HG03066 (cell line): Measurements from ENCODE around the gene ADNP2.
"Not testable (repeated sequence)": the region's sequence is repeated elsewhere in the genome, so short reads cannot be mapped to it uniquely, and the experiment has no call there.

Experiments
- ATAC-seq: cut with Tn5 transposase; IDR thresholded peaks from one replicate; pipeline ENCODE4 v1.9.1; 2021; ENCODE audit warnings: low read depth; ENCODE audit not compliant: unreplicated experiment

The ADNP2 gene

DNA sequence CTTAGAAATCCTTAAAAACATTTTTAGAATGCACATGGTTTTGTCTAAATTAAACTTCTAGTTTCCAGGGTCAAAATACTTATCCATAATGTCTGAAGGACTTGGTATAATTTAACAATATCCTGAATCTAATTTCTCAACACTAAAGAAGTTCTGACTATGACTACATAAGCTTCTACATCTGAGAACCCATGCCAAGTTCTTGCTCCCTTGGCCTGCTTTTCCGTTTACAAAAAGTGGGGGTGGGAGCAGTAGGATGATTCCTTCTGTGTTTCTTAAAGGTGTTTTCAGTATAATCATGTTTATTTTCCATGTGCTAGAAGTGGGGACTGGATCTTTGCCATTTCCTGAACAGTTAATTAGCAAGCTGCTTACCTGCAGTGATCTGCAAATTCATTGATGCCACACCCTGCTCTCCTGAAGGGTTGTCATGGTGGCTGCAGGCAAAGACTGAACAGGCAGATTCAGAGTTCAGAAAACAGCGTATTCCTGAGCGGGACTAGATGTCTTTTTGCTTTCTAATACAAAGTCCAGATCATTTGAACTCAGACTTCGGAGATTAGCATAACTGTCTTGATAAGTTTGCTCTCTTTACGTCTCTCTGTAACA is 36.2 kb downstream of the ADNP2 start:
- ATAC-seq: no peak

DNA sequence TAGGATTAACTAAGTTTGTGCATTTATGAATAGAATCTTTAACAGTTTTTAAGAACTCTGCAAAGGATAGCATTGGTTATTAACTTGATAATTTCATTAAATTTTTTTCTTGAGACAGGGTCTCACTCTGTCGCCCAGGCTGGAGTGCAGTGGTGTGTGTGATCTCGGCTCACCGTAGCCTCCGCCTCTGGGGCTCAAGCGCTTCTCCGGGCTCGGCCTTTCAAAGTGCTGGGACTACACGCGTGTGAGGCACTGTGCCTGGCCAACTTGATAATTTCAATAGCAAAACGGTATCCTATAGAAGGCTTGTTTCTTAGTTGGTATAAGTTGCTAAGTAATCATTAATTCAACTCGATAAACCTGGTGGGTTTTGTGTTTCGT is 38.0 kb downstream of the ADNP2 start:
- peak; percentile 36 for ATAC-seq

DNA sequence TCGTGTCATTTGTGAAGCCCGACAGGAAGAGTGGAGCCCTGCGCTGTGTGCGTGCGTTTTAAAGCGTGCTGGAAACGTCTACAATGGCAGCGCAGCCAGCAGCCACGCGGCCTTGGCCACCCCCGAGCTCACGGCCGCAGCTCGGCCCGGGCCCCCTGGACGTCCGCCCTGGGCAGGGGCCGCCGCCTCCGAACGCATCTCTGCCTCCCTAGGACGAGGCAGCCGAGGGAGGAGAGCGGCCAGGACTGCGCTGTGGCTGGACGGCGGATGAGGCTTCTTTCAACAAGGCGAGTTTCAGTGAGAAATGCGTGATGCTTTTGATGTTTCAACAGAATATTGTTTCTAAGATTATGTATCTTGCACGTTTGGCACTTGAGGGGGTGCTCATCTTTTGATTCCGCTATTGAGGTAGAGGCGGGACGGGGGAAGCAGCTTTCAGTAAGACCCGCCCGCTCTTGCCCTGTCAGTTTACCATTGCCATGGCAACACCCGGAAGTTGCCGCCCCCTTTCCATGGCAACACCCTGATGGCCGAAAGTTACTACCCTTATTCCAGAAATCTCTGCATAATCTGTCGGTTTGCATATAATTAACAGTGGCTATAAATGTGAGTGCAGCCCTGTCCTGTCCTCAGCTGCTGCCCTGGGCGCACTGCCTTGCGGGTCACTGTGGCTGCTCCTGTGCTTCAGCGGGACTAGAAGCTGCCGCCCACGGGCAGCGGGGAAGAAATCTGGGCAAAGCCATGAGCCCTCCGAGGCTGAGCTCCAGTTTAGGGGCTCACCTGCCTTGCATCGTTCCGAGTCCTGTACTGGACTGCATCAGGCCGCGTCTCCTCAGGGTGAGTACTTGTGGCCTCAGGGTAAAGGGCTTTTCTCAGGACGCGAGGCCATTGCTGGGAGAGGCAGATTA is 38.6 kb downstream of the ADNP2 start:
- ATAC-seq: peak; percentile 95

DNA sequence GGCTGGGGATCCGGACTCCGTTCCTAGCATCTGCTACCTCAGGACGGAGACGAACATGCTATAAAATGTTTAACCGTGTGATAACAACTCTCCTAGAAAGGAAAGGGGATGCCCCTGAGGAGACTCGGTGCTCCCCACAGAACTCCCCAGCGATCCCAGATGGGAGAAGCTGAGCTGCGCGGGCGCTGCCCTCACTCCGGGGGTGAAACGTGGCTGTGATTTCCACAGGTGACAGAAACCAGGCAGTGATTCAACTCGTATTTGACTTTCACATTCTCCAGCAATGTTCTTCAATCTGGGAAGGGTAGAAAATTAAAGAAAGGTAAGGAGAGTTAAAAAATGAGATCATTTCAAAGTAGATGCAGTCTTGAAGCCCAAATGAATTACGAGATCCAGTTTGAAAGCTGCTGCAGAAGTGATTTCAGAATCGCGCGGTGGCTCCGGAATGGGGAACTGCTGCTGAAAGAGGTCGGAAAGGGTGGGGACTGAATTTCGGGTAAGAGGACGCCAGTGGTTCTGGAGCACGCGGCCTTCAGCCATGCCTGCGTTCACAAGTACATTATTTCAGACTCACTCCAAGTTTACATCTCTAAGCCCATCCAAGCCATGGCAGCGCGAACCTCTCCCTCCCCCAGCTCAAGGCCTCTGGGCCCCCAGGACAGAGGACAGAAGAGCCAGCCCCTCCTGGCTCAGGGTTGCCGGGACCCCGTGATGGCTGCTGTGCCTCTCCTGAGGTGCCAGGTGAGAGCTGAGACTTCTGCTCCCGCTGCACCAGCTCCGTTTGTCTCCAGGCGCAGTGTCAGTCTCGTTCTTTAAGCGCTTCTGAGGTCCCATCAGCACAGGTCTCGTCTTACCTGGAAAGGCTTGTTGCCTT is 39.5 kb downstream of the ADNP2 start:
- no peak for ATAC-seq

DNA sequence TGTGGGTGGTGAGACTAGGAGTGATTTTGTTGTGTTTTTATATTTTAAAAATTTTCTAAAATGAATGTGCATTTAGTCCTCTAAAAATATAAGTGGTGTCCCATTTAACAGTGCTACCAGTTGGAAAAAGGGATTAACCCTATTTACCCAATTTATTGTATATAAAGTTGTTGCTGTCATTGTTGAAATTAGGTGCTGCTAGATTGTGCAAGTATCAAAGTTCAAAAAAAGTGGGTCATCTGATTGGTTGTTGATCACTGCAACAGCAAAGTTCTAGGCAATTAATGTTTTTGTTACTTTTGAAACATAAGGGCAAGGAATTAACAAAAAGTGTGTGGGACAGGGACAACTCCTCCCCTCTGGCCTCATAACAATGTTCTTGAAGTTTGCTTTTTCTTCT is 40.6 kb downstream of the ADNP2 start:
- no peak for ATAC-seq

DNA sequence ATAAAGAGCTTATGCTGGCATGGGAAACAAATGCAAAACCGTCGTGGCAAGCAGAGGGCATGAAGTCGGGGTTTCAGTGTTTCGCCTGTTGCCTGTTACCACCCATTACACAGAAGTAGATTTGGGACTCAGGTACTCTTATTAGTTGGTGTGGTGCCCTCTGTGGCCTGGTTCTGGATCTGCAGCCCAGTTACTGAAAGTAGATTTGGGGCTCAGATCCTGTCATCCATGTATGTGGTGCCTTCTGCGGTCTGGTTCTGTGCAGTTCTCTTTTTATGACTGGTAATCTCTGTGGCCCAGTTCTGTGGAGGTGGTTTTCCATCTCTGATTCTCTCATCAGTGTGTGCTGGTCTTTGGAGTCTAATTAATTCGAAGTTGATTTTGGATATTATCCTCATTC is 45.2 kb downstream of the ADNP2 start:
- ATAC-seq: peak; percentile 53

DNA sequence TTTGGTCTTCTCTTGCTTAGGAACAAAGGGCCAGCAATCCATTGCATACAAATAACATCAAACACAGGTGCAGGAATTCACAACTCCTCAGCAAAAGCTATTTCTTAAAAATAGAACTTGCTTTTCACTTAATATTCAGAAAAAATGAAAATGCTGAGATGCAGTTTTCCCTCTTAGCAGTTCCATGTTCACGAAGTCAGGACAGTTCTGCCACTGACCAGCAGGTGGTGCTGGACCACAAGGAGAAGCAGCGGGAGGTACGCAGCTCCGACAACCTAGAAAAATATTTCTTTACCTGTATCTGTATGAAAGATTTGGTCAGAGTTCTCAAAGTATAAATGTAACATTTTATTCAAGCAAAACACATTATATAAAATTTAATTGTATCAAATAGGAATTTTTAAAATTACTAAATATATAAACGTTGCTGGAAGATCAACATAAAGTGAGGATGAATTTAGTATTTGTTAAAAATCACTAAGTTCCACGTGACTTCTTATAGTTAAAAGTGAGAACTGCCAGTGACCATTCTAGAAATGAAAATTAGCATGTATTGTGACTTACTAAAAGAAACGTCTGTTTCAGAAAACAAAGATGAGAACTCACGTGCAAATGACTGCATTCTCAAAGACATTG is 48.8 kb downstream of the ADNP2 start:
- ATAC-seq: no peak

DNA sequence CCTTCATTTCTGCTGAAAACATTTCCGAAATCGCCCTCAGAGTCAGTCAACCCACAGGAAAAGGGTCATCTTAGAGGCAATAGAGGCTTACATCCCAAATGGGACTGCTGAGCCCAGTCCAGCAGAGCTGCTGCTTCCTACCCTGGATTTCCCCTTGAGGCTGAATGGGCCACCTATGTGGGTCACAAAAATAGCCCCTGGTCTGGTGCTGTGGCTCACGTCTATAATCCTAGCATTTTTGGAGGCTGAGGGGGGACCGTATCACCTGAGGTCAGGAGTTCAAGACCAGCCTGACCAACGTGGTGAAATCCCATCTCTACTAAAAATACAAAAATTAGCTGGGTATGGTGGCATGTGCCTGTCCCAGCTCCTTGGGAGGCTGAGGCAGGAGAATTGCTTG is 49.3 kb downstream of the ADNP2 start:
- ATAC-seq: no peak

DNA sequence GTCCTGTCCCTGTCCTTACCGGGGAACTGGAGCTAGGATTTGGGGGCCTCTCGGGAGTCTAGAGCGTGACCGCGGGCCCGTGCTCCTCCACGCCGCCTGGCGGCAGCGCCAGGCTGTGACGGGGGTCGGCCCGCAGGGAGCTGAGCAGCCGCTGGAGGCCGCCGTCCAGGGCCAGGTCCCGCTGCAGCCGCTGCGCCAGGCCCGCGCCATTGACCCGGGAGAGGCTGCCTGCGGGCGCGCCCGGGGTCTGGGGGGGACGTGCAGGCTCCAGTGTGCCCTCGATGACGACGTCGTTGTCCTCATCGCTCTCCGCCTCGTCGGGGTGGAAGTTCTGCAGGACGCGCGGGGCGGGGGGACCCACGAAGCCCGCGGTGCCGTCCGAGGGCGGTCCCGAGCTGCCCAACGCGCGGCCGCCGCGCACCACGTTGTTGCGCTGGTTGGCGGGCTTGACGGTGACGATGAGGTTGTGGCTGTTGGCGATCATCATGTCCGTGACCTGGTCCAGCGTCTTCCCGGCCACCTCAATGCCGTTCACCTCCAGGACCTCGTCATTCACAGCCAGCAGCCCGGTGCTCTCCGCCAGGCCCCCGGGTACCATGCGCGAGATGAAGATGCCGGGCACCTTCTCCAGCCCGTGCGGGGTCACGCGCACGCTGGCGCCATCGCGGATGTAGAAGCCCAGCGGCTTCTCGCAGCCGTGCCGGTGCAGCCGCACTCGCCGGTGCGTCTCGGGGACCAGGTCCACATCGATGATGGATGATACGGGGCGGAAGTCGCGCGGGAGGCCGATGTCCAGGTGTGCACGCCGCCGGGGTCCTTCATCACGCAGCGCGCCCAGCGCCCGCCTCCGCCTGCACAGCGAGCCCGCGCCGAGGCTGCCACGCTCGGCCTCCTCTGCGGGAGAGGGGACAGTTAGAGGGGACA is 50.9 kb downstream of the ADNP2 start:
- no peak for ATAC-seq

DNA sequence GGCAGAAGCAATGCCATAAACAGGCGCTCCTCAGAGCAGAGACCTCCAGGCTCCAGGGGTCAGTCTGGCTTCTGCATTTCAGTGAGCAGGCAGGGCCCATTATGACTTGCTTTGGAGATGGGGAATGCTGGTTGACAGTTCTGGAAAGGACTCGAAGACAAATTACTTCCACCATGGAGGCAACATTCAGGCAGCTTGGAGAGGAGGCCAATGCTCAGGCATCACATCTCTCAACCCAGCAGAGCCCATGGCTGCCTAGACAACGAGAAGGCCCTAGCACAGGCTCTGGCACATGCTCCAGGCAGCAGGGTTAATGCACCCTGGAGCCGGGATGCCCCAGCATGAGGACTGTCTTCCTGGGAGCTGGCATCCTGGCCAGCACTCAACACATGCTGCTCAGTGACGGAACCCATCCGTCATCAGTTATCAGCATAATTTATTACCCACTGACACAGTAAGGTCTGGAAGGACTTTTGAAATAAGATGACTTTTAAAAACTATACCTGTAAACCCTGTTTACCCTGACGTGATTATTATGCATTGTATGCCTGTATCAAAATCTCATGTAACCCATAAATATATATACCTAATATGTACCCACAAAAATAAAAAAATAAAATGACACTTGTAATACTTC is 52.8 kb downstream of the ADNP2 start:
- no peak for ATAC-seq

DNA sequence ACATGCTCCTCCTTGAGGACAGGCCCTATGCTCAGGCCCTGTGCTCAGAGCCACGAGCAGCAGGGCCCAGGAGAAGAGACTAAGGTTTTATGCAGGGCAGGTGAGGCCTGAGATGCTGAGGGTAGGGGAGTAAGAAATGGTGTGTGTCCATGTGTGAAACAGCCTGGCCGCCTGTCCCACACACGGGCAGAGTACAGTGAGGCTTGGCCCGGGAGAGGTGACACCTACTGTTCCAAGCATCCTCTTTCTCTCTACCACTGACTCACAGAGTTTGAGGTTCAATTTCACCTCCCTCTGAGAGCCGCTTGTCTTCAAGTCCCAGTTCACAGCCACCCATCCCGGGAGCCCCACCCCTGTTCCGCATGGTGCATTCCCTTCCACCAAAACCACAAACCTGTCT is 54.1 kb downstream of the ADNP2 start:
- ATAC-seq: no peak

DNA sequence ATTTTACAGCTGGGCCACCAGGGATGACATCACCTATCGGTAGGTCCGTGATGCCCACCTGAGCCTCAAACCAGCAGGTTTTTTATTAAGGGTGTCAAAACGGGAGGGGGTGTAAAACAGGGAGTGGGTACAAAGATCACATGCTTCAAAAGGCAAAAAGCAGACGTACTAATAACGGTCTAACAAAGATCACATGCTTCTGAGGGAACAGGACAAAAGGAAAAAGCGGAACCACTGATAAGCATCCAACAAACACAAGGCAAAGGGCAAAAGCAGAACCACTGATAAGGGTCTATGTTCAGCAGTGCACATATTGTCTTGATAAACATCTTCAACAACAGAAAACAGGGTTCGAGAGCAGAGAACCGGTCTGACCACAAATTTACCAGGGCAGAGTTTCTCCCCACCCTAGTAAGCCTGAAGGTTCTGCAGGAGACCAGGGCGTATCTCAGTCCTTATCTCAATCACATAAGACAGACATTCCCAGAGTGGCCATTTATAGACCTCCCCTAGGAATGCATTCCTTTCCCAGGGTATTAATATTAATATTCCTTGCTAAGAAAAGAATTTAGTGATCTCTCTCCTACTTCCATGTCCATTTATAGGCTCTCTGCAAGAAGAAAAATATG is 55.8 kb downstream of the ADNP2 start:
- not testable (repeated sequence) for ATAC-seq

DNA sequence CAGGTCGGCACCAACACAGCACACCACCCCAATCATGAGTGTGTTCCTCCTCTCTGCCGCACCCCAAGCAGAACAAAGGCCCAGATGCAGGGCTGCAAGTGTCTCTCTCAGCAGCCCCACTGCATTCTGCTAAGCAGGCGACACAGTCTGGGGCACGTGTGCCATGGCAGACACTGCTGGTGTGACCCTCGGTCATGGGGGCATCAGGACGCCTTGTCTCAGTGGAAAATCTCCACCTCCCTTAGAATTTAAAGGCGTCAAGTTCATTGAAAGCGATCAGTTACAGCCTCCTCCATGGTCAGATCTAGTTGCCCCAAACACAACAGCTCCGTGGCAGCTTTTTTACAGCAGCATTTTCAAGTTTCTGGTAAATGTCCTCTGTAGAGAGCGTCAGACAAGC is 57.2 kb downstream of the ADNP2 start:
- no peak for ATAC-seq

DNA sequence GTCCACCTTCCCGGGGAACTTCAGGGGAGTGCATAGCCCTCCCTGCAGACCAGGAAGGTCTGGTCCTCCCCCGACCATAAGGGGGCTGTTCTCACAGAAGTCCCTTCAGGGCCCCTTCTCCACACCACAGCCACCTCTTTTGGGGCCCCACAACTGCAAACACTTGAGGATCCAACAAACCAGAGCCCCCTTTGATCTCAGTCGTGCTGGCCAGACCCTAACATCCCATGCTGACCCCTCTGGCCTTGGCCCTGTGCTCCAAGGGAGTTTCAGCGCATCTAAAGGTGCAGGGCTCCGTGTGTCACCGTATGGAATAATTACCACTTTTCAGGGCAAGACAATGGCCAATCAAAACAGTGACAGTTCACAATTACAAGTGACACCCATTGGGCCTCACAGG is 57.7 kb downstream of the ADNP2 start:
- ATAC-seq: no peak

DNA sequence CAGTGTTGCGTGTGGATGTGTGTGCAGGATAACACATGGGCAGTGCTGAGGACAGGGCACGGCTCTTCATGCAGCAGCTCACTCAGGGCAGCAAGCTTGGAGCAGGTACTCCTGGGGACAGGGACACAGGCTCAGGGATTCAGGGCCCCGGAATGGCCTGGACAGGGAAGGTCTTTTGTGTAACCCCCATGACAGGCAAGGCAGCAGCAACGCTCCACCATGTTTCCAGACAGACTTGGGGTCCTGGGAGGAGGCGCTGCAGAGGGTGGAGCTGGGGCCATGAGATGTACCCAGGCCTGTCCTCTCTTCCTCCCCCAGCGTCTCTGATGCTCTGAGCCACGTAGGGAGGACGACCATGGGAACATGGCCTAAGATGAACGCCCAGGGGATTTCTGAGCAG is 58.3 kb downstream of the ADNP2 start:
- ATAC-seq: no peak

DNA sequence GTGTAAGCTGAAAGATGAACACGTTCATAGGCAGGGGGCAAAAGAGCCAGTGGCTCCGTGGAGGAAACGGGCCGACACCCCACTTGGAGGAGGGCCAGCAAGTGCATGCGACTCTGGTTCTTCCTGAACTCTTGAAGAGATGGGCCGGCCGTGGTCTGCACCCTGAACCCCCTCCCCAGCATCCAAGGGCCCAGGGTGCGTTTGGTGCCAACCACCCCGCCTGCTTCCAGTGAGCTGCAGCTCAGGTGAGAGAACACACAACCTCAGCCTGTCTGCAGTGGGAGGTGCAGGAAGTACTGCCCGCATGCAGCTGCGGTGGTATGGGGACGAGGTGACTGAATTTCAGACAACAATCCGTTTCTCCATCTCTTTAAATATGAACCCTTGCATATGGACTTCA is 58.9 kb downstream of the ADNP2 start:
- ATAC-seq: no peak

DNA sequence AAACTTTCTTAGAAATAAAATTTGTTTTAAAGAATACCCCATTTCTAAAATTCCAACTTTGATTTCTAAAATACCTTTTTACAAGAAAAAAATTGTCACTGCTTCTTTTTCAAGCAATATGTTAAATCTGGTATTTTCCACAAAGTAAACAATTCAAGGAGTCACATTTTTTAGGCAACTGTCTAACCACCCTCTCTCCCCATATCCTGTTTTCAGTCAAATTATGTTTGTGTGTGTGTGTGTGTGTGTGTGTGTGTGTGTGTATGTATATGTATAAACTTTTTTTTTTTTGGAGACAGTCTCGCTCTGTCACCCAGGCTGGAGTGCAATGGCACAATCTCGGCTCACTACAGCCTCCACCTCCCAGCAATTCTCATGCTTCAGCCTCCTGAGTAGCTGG is 59.3 kb downstream of the ADNP2 start:
- no peak for ATAC-seq

DNA sequence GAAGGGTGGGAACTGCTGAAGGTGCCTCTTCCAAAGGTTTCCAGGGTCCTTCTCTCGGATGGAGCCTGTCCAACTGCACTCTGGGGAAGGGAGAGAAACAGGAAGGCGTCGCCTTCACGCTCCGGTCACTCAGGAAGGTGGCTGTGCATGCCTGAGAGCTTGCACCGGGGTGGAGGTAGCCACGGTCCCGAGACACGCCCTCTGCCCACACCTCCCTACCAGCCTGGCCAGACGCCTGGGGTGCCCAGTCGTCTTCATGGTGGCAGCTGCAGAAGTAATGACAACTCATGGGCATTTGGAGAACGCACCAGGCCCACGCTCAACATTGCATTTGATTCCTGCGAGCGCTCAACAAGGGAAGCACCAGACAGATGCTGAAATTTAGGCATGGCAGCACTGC is 59.9 kb downstream of the ADNP2 start:
- no peak for ATAC-seq

DNA sequence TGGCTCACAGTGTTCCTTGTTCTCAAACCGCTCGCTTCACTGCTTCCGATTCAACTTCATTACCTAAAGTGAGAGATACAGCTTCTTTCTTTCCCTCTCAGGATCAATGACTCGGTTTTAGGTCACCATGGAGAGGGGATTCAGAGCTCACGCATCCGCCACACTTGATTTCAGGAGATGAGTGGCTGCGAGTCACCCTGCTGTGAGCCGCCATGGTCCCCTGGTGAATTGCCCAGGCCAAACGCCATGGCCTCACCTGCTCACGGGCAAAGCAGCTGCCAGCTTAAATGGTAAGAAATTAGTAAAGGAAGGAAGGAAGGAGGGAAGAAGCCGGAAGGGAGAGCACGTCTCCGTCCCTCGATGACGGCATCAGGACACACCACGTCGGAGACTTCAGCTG is 60.5 kb downstream of the ADNP2 start:
- no peak for ATAC-seq
